Loucy (cell line): ENCODE data around the gene GNPDA1.

Experiments
- EZH2phosphoT487 ChIP-seq: fragments of 200-600 bp; IDR thresholded peaks from 2 replicates; pipeline ENCODE4 v1.6.1; 2018; ENCODE audit warnings: antibody characterized with exemption, mild to moderate bottlenecking, moderate library complexity, borderline replicate concordance
- TF ChIP-seq, protein P1 (sequence below): fragments of 200-600 bp; sonication (generic); conservative IDR thresholded peaks from 2 replicates; pipeline ENCODE4 v1.5.1; 2014; ENCODE audit warnings: mild to moderate bottlenecking, antibody characterized with exemption, low read length

DNA sequence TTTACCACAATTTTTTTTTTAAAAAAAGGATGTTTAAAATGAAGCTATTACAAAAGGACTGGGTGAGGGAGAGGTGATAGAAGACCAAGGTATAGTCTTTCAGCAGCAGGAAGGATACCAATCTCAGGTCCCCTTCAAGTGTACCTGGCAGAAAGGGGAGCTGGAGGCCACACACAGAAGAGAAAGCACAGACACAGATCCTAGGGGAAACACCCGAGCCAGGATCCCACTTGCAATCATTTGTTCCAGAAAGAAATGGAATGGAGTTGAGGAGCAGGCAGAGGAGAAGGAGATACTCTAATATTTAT lies 5.6 kb downstream of the GNPDA1 start:
- TF ChIP-seq, protein P1, sequence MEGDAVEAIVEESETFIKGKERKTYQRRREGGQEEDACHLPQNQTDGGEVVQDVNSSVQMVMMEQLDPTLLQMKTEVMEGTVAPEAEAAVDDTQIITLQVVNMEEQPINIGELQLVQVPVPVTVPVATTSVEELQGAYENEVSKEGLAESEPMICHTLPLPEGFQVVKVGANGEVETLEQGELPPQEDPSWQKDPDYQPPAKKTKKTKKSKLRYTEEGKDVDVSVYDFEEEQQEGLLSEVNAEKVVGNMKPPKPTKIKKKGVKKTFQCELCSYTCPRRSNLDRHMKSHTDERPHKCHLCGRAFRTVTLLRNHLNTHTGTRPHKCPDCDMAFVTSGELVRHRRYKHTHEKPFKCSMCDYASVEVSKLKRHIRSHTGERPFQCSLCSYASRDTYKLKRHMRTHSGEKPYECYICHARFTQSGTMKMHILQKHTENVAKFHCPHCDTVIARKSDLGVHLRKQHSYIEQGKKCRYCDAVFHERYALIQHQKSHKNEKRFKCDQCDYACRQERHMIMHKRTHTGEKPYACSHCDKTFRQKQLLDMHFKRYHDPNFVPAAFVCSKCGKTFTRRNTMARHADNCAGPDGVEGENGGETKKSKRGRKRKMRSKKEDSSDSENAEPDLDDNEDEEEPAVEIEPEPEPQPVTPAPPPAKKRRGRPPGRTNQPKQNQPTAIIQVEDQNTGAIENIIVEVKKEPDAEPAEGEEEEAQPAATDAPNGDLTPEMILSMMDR = no peak
- TF ChIP-seq EZH2phosphoT487 = no peak
